ENCODE data around the gene ISOC2. TPM values are rescaled to one million over a fixed set of nuclear protein-coding genes. Genes with fewer than 3 reads are reported as not detected.

The ISOC2 gene
- polyA plus RNA-seq, 3 donors = 14.8 to 20.2 (median 14.9) TPM

GRCh38 chr19:55465460-55466240 is 4.2 kb upstream of the ISOC2 start:
- no peak overlapping the region for H3K4me3 Mint-ChIP-seq
- peak overlapping the region in 1 of 7 donors; percentile 1 for H3K27ac Mint-ChIP-seq
- H3K9me3 Mint-ChIP-seq = no peaks in the 10 kb centered on the region
- peaks cover 11% of the 10 kb centered on the region for H3K4me1 Mint-ChIP-seq
- H3K27ac ChIP-seq (ENCODE audit: low read depth in 1 of 2, low read length in 2 of 2) = no peak overlapping the region
- no peaks in the 10 kb centered on the region for H3K36me3 ChIP-seq (replicated peaks in 1 of 2; ENCODE audit: control insufficient read depth in 1 of 2, insufficient read depth in 2 of 2, low read length in 2 of 2)
- intact Hi-C loops (cut with micrococcal nuclease) = loop anchor here (5.0 kb wide), 1 partner anchor 37 kb away; no protein-coding TSS in a partner anchor
- 91% methylated on average over 6 of the region's 11 CpGs for WGBS (ENCODE audit: insufficient coverage)
- no peaks in the 10 kb centered on the region for H3K36me3 Mint-ChIP-seq
- no peak for DNase-seq
- peaks cover 13 to 19% of the 10 kb centered on the region in 2 donors for H3K4me1 ChIP-seq (ENCODE audit: control insufficient read depth in 1 of 2, insufficient read depth in 2 of 2, low read length in 2 of 2)
- H3K27me3 Mint-ChIP-seq (ENCODE audit: low read depth in 3 of 3) = peaks cover 5 to 10% (median 5%) of the 10 kb centered on the region in 3 donors
- no peak for TF ChIP-seq CTCF (IDR thresholded peaks at IDR 0.05)
- H3K4me3 ChIP-seq (replicated peaks in 1 of 3; ENCODE audit: low read depth in 2 of 3, low read length in 3 of 3) = no peak overlapping the region
- no peak overlapping the region for H3K4me2 ChIP-seq (replicated peaks; ENCODE audit: extremely low read depth, low read length, poor library complexity, severe bottlenecking)
- no peaks in the 10 kb centered on the region for H3K27me3 ChIP-seq (ENCODE audit: control insufficient read depth in 2 of 2, insufficient read depth in 2 of 2, low read length in 2 of 2)
- H3K79me2 ChIP-seq (ENCODE audit: insufficient read depth, low read length) = no peaks in the 10 kb centered on the region
- H4K20me1 ChIP-seq (ENCODE audit: insufficient read depth, low read length) = no peaks in the 10 kb centered on the region
- no peak overlapping the region for H2AFZ ChIP-seq (ENCODE audit: insufficient read depth, low read depth, low read length, poor library complexity, severe bottlenecking)
- H3K9me3 ChIP-seq (replicated peaks in 1 of 2; ENCODE audit: control insufficient read depth in 1 of 2, insufficient read depth in 1 of 2, low read length in 2 of 2) = no peaks in the 10 kb centered on the region
- H3K9ac ChIP-seq (ENCODE audit: insufficient read depth, low read length, poor library complexity, severe bottlenecking) = no peak overlapping the region

GRCh38 chr19:55464662-55465054 is 3.2 kb upstream of the ISOC2 start, which contains the start of gene C19orf85:
Gene C19orf85 (minus strand): TSS chr19:55464751. CDS start chr19:55464554, 197 bp downstream.
- Histone ChIP-seq H3K79me2 (ENCODE audit: insufficient read depth, low read length) (no peaks in the 10 kb centered on the region), H3K4me2 (replicated peaks; ENCODE audit: extremely low read depth, low read length, poor library complexity, severe bottlenecking) (no peak within 1 kb of the TSS), H3K4me1 (ENCODE audit: control insufficient read depth in 1 of 2, insufficient read depth in 2 of 2, low read length in 2 of 2) (peaks cover 15 to 24% of the 10 kb centered on the region in 2 donors), H3K27me3 (ENCODE audit: control insufficient read depth in 2 of 2, insufficient read depth in 2 of 2, low read length in 2 of 2) (no peaks in the 10 kb centered on the region), H3K9ac (ENCODE audit: insufficient read depth, low read length, poor library complexity, severe bottlenecking) (no peak within 1 kb of the TSS), H3K36me3 (replicated peaks in 1 of 2; ENCODE audit: control insufficient read depth in 1 of 2, insufficient read depth in 2 of 2, low read length in 2 of 2) (no peaks in the 10 kb centered on the region), H3K27ac (ENCODE audit: low read depth in 1 of 2, low read length in 2 of 2) (no peak within 1 kb of the TSS), H3K9me3 (replicated peaks in 1 of 2; ENCODE audit: control insufficient read depth in 1 of 2, insufficient read depth in 1 of 2, low read length in 2 of 2) (no peaks in the 10 kb centered on the region), H2AFZ (ENCODE audit: insufficient read depth, low read depth, low read length, poor library complexity, severe bottlenecking) (no peak within 1 kb of the TSS), H4K20me1 (ENCODE audit: insufficient read depth, low read length) (no peaks in the 10 kb centered on the region), H3K4me3 (replicated peaks in 1 of 3; ENCODE audit: low read depth in 2 of 3, low read length in 3 of 3) (no peak within 1 kb of the TSS)
- 84% methylated on average over 8 of the region's 14 CpGs for WGBS (ENCODE audit: insufficient coverage)
- Mint-ChIP-seq H3K4me3 (no peak within 1 kb of the TSS), H3K4me1 (peaks cover 20% of the 10 kb centered on the region), H3K27me3 (ENCODE audit: low read depth in 3 of 3) (peaks cover 5 to 10% (median 5%) of the 10 kb centered on the region in 3 donors), H3K27ac (no peak within 1 kb of the TSS), H3K36me3 (no peaks in the 10 kb centered on the region), H3K9me3 (no peaks in the 10 kb centered on the region)
- intact Hi-C loops (cut with micrococcal nuclease) = loop anchor here (5.0 kb wide), 1 partner anchor 38 kb away; no protein-coding TSS in a partner anchor
- DNase-seq = no peak
- TF ChIP-seq CTCF (IDR thresholded peaks at IDR 0.05) = no peak
